DND-41 (cell line): Measurements from ENCODE around the gene ZNF800.

ENCODE experiments used
- ATAC-seq: fragments of 200-7000 bp; cut with Tn5 transposase; 3 replicates; pipeline ENCODE4 v1.9.1; 2021; ENCODE audit warnings: low read depth; ENCODE audit not compliant: insufficient read depth
- DNase-seq: peaks from one replicate; pipeline ENCODE4 v3.0.0-alpha.2; 2020
- H2AFZ ChIP-seq: 2 replicates; pipeline ENCODE4 v1.6.0; 2012; ENCODE audit warnings: low read depth, low read length
- H3K27ac ChIP-seq: 2 replicates; pipeline ENCODE4 v1.5.1; 2012; ENCODE audit warnings: low read length, inconsistent platforms
- H3K27me3 ChIP-seq: fragments of 200-600 bp; sonication (generic); 2 replicates; pipeline ENCODE4 v1.6.0; 2012; ENCODE audit warnings: low read length, mild to moderate bottlenecking, inconsistent platforms; ENCODE audit not compliant: insufficient read depth, poor library complexity
- H3K36me3 ChIP-seq: 2 replicates; pipeline ENCODE4 v1.5.1; 2012; ENCODE audit warnings: low read length, inconsistent platforms; ENCODE audit not compliant: insufficient read depth
- H3K4me1 ChIP-seq: 2 replicates; pipeline ENCODE4 v1.5.1; 2012; ENCODE audit warnings: mild to moderate bottlenecking, low read length; ENCODE audit not compliant: insufficient read depth
- H3K4me2 ChIP-seq: 2 replicates; pipeline ENCODE4 v1.6.0; 2012; ENCODE audit warnings: mild to moderate bottlenecking, moderate library complexity, low read length, inconsistent platforms; ENCODE audit not compliant: insufficient read depth
- H3K4me3 ChIP-seq, 2 experiments: fragments of 200-600 bp in 1 of 2; shearing (Covaris generic) in 1 of 2; 2 replicates each; pipeline ENCODE4 v1.5.1; 2012 to 2016; ENCODE audit warnings: inconsistent platforms in 2 of 2, low read length in 2 of 2, mild to moderate bottlenecking in 2 of 2, low read depth in 1 of 2, moderate library complexity in 1 of 2
- H3K79me2 ChIP-seq: 2 replicates; pipeline ENCODE4 v1.6.0; 2012; ENCODE audit warnings: low read length, inconsistent platforms; ENCODE audit not compliant: insufficient read depth
- H3K9ac ChIP-seq: 2 replicates; pipeline ENCODE4 v1.6.0; 2012; ENCODE audit warnings: low read depth, mild to moderate bottlenecking, inconsistent platforms, low read length, moderate library complexity
- H3K9me3 ChIP-seq: 2 replicates; pipeline ENCODE4 v1.5.1; 2012; ENCODE audit warnings: low read length, moderate library complexity, mild to moderate bottlenecking, inconsistent platforms; ENCODE audit not compliant: insufficient read depth, severe bottlenecking
- H4K20me1 ChIP-seq: 2 replicates; pipeline ENCODE4 v1.6.0; 2012; ENCODE audit warnings: low read length; ENCODE audit not compliant: insufficient read depth
- EZH2 ChIP-seq: IDR thresholded peaks from 3 replicates; pipeline ENCODE4 v1.6.1; 2012; ENCODE audit warnings: borderline replicate concordance, low read depth, mild to moderate bottlenecking, moderate library complexity, low read length, inconsistent platforms; ENCODE audit not compliant: severe bottlenecking
- TF ChIP-seq, protein P1 (sequence below): IDR thresholded peaks from 2 replicates; pipeline ENCODE4 v1.5.1; 2012; ENCODE audit warnings: borderline replicate concordance, low read length, moderate library complexity, mild to moderate bottlenecking; ENCODE audit not compliant: poor library complexity, severe bottlenecking; ENCODE audit errors: extremely low read depth

Gene ZNF800

DNA sequence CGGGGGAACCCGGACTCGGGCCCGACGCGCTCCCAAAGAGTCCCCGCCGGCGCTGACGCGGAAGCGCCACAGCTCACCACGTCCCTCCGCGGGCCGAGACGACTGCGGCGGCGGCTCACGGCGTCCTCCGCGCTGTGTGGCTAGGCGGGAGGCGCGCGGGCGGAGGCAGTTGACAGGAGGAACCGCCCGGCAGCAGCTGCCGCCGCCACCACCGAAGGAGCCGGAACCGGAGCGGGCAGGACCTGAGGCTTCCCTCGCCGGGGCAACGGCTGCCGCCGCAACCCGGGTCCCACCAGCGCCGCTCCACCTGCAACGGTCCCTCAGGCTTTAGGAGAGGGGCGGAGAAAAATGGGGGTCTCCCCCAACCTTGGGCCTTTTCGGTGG is 334 bp downstream of the ZNF800 start:
- peaks cover 23% of the 10 kb centered on the region; the same call in 1 of the 2 replicates for H4K20me1 ChIP-seq

DNA sequence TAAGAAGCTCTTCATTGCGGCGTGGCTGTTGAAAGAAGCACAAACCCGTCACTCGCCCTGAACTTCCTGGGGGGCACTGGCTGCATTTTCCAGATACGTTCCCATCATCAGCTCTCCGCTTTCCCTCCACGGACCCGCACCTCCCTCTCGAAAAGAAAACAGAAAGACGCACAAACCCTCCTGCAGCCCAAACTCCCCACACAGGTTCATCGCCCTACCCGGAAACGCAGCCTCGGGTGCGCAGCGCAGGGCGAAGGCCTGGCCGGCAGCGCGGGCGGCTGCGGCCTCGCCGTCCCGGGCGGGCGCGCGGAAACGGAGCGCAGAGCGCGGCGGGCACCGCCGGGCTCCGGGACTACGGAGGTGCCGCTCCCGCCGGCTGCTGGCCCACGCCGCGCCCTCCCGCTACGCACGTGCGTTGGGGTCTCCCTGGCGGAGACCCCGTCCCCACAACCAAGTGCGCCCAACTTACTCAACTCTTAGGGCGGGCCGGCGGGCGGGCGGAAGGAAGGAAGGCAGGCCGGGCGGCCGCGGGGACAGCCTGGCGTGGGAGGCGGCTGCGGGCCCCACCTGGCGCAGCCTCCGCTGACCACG is 822 bp downstream of the ZNF800 start:
- ATAC-seq: peak; percentile 52
- Histone ChIP-seq H4K20me1 (peaks cover 24% of the 10 kb centered on the region; the same call in 1 of the 2 replicates), H3K27me3 (no peaks in the 10 kb centered on the region), H3K9me3 (no peaks in the 10 kb centered on the region), H3K4me1 (peaks cover 51% of the 10 kb centered on the region), H3K9ac (peak overlapping the region; percentile 95), H3K4me2 (peak overlapping the region; percentile 81), H3K4me3 (peak overlapping the region; percentile 80 to 84; a peak in 3 of 4 replicates), H3K79me2 (peaks cover 61% of the 10 kb centered on the region), H3K36me3 (peaks cover 44% of the 10 kb centered on the region), H3K27ac (peak overlapping the region; percentile 90), H2AFZ (peak overlapping the region; percentile 90)
- peak; percentile 54 for DNase-seq
- TF ChIP-seq, protein P1, sequence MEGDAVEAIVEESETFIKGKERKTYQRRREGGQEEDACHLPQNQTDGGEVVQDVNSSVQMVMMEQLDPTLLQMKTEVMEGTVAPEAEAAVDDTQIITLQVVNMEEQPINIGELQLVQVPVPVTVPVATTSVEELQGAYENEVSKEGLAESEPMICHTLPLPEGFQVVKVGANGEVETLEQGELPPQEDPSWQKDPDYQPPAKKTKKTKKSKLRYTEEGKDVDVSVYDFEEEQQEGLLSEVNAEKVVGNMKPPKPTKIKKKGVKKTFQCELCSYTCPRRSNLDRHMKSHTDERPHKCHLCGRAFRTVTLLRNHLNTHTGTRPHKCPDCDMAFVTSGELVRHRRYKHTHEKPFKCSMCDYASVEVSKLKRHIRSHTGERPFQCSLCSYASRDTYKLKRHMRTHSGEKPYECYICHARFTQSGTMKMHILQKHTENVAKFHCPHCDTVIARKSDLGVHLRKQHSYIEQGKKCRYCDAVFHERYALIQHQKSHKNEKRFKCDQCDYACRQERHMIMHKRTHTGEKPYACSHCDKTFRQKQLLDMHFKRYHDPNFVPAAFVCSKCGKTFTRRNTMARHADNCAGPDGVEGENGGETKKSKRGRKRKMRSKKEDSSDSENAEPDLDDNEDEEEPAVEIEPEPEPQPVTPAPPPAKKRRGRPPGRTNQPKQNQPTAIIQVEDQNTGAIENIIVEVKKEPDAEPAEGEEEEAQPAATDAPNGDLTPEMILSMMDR: no peak

More for the DNA sequence above, 334 bp downstream of the ZNF800 start:
- TF ChIP-seq, protein P1: no peak
- no peak for TF ChIP-seq EZH2
- Histone ChIP-seq H3K9ac (peak overlapping the region; percentile 95), H3K27me3 (no peaks in the 10 kb centered on the region), H3K4me1 (peaks cover 50% of the 10 kb centered on the region), H3K27ac (peak overlapping the region; percentile 90), H3K36me3 (peaks cover 42% of the 10 kb centered on the region), H3K79me2 (peaks cover 57% of the 10 kb centered on the region), H3K4me2 (peak overlapping the region; percentile 81), H3K9me3 (no peaks in the 10 kb centered on the region), H2AFZ (peak overlapping the region; percentile 90), H3K4me3 (peak overlapping the region; percentile 80 to 84; a peak in 3 of 4 replicates)
- ATAC-seq (peak; percentile 73), DNase-seq (peak; percentile 71)

DNA sequence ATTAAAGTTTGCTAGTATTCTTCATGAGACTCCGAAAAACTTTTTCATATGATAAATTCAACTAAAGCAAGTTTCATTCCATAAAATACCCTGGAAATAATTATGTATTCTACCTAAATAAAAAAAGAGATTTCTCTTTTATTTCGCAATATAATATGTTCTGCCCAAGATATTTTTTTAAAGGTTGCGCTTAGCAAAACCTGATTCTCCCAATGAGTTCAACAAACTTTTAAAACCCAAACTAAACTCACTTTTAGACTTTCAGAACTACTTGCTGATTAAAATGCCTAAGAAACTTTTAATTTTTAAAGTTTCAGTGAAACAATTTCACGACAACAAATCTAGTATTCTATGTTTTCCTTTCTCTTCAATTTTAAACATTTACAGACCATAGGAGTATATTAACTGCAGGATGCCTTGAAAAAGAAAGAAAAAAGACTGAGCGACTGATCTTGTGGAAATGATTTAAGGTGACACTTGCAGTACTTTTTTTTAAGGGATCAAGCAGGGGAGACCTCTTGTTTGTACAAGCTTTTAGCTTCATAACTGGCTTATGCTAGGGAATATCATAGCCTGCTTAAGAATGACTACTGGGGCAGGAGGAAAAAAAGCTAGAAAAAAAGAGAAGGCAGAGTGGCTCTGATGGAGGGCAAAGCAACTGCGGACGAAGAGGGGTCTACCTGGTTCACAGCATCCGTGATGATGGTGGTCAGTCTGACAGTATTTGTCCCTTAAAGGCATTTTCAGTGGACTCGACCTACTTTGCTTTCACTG is 1.5 kb downstream of the ZNF800 start:
- peak overlapping the region; percentile 95 for H3K9ac ChIP-seq
- peaks cover 68% of the 10 kb centered on the region for H3K79me2 ChIP-seq
- no peaks in the 10 kb centered on the region for H3K9me3 ChIP-seq
- peaks cover 28% of the 10 kb centered on the region; the same call in 1 of the 2 replicates for H4K20me1 ChIP-seq
- H3K4me3 ChIP-seq: peak overlapping the region; percentile 80 to 84
- peak overlapping the region; percentile 81 for H3K4me2 ChIP-seq
- H3K36me3 ChIP-seq: peaks cover 51% of the 10 kb centered on the region
- H3K27me3 ChIP-seq: no peaks in the 10 kb centered on the region
- peak overlapping the region; percentile 90 for H3K27ac ChIP-seq
- DNase-seq (no peak), ATAC-seq (no peak)
- peaks cover 54% of the 10 kb centered on the region for H3K4me1 ChIP-seq
- TF ChIP-seq, protein P1: no peak
- H2AFZ ChIP-seq: peak overlapping the region; percentile 90
